ENCODE results near the gene ACTRT2. TPM values are rescaled to one million over a fixed set of nuclear protein-coding genes. Genes with fewer than 3 reads are reported as not detected.

Gene ACTRT2
- total and polyA plus RNA-seq, 2 donors (not counting 3 experiments of a cell fraction or from before 2014, with no cell fraction given): not detected

DNA sequence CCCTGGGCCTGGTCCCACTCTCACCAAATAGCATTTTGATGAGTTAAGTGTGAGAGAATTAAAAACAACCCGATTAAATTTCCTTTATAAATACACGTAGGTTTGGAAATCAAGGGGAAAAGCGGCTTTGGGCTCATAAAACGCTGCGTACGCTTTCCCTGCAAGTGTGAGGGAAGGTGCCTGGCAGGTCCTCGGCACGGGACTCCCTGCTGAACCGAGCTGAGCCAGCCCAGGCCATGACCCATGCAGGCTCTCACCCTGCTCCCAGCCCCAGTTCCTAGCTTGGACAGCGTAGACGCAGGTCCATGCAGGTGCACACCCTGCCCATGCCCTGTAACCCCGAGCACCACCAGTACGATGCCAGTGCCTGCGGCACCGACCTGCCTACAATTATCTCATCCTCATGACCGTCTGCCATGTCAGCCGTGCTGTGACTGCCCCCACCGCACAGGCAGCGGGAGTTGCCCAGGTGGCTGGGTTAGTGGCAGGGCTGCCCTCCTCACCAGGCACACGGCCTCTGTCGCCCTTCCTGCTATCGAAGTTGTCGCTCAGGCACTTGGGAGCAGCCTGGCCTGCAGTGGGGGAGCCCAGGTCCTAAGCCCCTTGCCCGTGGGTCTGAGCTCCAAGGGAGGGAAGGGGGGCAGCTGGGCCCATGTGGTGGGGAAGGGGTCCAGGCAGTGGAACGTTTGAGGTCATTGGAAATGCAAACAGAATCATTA, 41.0 kb upstream of the ACTRT2 start:
- no peaks in the 10 kb centered on the region for H3K27me3 ChIP-seq (ENCODE audit: control insufficient read depth in 2 of 2, insufficient read depth in 2 of 2, low read length in 2 of 2)
- FAIRE-seq (no peak), DNase-seq (ENCODE audit: low read depth, low spot score) (no peak)
- no peak overlapping the region for H3K9ac ChIP-seq (replicated peaks; ENCODE audit: extremely low read depth, insufficient read depth, low read length)
- no peak overlapping the region for H2AFZ ChIP-seq (ENCODE audit: low read depth, low read length)
- no TSS peak for BruUV-seq (replicated peaks)
- no peaks in the 10 kb centered on the region for H3K36me3 ChIP-seq (ENCODE audit: control insufficient read depth in 2 of 2, extremely low read depth in 1 of 2, insufficient read depth in 2 of 2, low read length in 2 of 2)
- dilution Hi-C loops (cut with MboI; ENCODE audit: extremely low pct_ligation_motif_present, low sequenced_read_pairs): no loop called here
- no peaks in the 10 kb centered on the region for H3K4me1 ChIP-seq (ENCODE audit: control insufficient read depth, extremely low read depth, insufficient read depth, low read length)
- H3K27ac ChIP-seq (ENCODE audit: insufficient read depth, low read depth, low read length): no peak overlapping the region
- TF ChIP-seq MAX (IDR thresholded peaks at IDR 0.05; ENCODE audit: insufficient read depth, insufficient read length) (no peak), FOS (IDR thresholded peaks at IDR 0.05; ENCODE audit: borderline replicate concordance, insufficient read depth, low read length) (no peak), GATA2 (IDR thresholded peaks at IDR 0.05; ENCODE audit: insufficient read depth, insufficient read length, low read depth, low read length) (no peak), POLR2A (IDR thresholded peaks at IDR 0.05; ENCODE audit: low read depth, low read length) (no peak), MYC (IDR thresholded peaks at IDR 0.05; ENCODE audit: low read depth, low read length) (no peak), EZH2 (IDR thresholded peaks at IDR 0.05; ENCODE audit: borderline replicate concordance, low read depth, low read length, severe bottlenecking) (no peak), POLR2AphosphoS5 (IDR thresholded peaks at IDR 0.05; ENCODE audit: insufficient read depth, low read depth, low read length) (no peak), JUN (IDR thresholded peaks at IDR 0.05; ENCODE audit: borderline replicate concordance, insufficient read depth, insufficient read length, low read depth) (no peak)
- TF ChIP-seq, protein P1, sequence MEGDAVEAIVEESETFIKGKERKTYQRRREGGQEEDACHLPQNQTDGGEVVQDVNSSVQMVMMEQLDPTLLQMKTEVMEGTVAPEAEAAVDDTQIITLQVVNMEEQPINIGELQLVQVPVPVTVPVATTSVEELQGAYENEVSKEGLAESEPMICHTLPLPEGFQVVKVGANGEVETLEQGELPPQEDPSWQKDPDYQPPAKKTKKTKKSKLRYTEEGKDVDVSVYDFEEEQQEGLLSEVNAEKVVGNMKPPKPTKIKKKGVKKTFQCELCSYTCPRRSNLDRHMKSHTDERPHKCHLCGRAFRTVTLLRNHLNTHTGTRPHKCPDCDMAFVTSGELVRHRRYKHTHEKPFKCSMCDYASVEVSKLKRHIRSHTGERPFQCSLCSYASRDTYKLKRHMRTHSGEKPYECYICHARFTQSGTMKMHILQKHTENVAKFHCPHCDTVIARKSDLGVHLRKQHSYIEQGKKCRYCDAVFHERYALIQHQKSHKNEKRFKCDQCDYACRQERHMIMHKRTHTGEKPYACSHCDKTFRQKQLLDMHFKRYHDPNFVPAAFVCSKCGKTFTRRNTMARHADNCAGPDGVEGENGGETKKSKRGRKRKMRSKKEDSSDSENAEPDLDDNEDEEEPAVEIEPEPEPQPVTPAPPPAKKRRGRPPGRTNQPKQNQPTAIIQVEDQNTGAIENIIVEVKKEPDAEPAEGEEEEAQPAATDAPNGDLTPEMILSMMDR (IDR thresholded peaks at IDR 0.05; ENCODE audit: extremely low read depth in 1 of 2, insufficient read depth in 1 of 2, low read depth in 1 of 2, low read length in 2 of 2): no peak
- no peak overlapping the region for H3K4me3 ChIP-seq (replicated peaks in 1 of 3; ENCODE audit: insufficient read depth in 1 of 3, low read depth in 1 of 3, low read length in 3 of 3)
- no peaks in the 10 kb centered on the region for H3K79me2 ChIP-seq (ENCODE audit: control insufficient read depth, insufficient read depth, low read length)
- ChIA-PET POLR2A (no interaction called here), CTCF (no interaction called here)
- no peak overlapping the region for H3K4me2 ChIP-seq (ENCODE audit: insufficient read depth, low read length)
- H4K20me1 ChIP-seq (replicated peaks; ENCODE audit: control insufficient read depth, extremely low read depth, insufficient read depth, low read length): no peaks in the 10 kb centered on the region
- H3K9me1 ChIP-seq (replicated peaks; ENCODE audit: control insufficient read depth, extremely low read depth, insufficient read depth, low read length): no peaks in the 10 kb centered on the region
- H3K9me3 ChIP-seq (replicated peaks; ENCODE audit: control insufficient read depth, insufficient read depth, low read length): no peaks in the 10 kb centered on the region
- intact Hi-C loops (cut with micrococcal nuclease): no loop called here

Measured in endothelial cell of umbilical vein (primary cell).